Small intestine (tissue), 7 donors: ENCODE results near the gene PXT1. TPM values are rescaled to one million over a fixed set of nuclear protein-coding genes. Genes with fewer than 3 reads are reported as not detected.

Experiments
- DNase-seq, 2 donors: peaks; one replicate each; pipeline versions ENCODE4 v3.0.0 to v3.0.0-alpha.2; 2013
- FAIRE-seq: peaks from 2 replicates; lab custom pipeline; 2012; peaks lifted over from hg19 to GRCh38; lab: Jason Lieb, UNC
- H3K27ac ChIP-seq, 3 donors: one replicate each; pipeline ENCODE4 v1.5.1; 2013; ENCODE audit warnings: low read length in 2 of 3, mild to moderate bottlenecking in 2 of 3, control low read depth in 1 of 3, inconsistent platforms in 1 of 3, low read depth in 1 of 3, moderate library complexity in 1 of 3
- H3K27me3 ChIP-seq, 3 donors: one replicate each; pipeline ENCODE4 v1.6.1; 2013; ENCODE audit warnings: low read length in 3 of 3, inconsistent platforms in 1 of 3; ENCODE audit not compliant: control insufficient read depth in 3 of 3, insufficient read depth in 3 of 3
- H3K36me3 ChIP-seq, 3 donors: one replicate each; pipeline ENCODE4 v1.6.1; 2013; ENCODE audit warnings: low read length in 3 of 3, inconsistent platforms in 1 of 3, low read depth in 1 of 3, mild to moderate bottlenecking in 1 of 3, moderate library complexity in 1 of 3; ENCODE audit not compliant: control insufficient read depth in 3 of 3, insufficient read depth in 2 of 3
- H3K4me1 ChIP-seq, 3 donors: one replicate each; pipeline ENCODE4 v1.6.1; 2013; ENCODE audit warnings: low read length in 2 of 3, inconsistent platforms in 1 of 3, low read depth in 1 of 3, mild to moderate bottlenecking in 1 of 3, moderate library complexity in 1 of 3; ENCODE audit not compliant: control insufficient read depth in 3 of 3, insufficient read depth in 2 of 3
- H3K4me3 ChIP-seq, 3 donors: one replicate each; pipeline ENCODE4 v1.5.1; 2013; ENCODE audit warnings: low read length in 3 of 3, control low read depth in 1 of 3, inconsistent platforms in 1 of 3, low read depth in 1 of 3, mild to moderate bottlenecking in 1 of 3, moderate library complexity in 1 of 3
- H3K9me3 ChIP-seq, 2 donors: one replicate each; pipeline ENCODE4 v1.6.1; 2013; ENCODE audit warnings: low read depth in 1 of 2, low read length in 1 of 2; ENCODE audit not compliant: control insufficient read depth in 2 of 2, insufficient read depth in 1 of 2
- WGBS, 3 donors: extraction: QIAGEN DNeasy Blood & Tissue Kit; methylation state at CpG; one replicate each; pipeline ENCODE4 v1.1.7; 2013; 5-methylcytosine and 5-hydroxymethylcytosine counted together
- polyA plus RNA-seq, 4 donors: library from polyadenylated mRNA; stranded (reverse) in 3 of 4; unstranded in 1 of 4; fragments of 200-250 nt in 3 of 4; fragments of 120-200 nt in 1 of 4; gene quantifications; one replicate each; pipeline versions ENCODE4 v1.2.1 to v1.2.3, GENCODE V29; 2013
- donor health status: healthy with polysubstance abuse.
- donor health status: control.
- donor health status: control.
- donor health status: Bipolar disorder and iron deficiency.
- donor health status: healthy.

Gene PXT1
- polyA plus RNA-seq, 4 donors, result 0.10 TPM; not detected in 3

GRCh38 chr6:36358226-36358915 lies 84.3 kb downstream of the PXT1 start:
- H3K9me3 ChIP-seq, result no peaks in the 10 kb centered on the region
- peak overlapping the region in 1 of 3 donors; percentile 80 for H3K27ac ChIP-seq
- peaks cover 2 to 17% (median 5%) of the 10 kb centered on the region in 3 donors for H3K4me1 ChIP-seq
- WGBS, 3 donors, result 45 to 72% (median 60%) methylated on average over 4 of the region's 4 CpGs
- no peak overlapping the region for H3K4me3 ChIP-seq
- DNase-seq (peak in 1 of 2 donors; percentile 34), FAIRE-seq (no peak)
- peaks cover 0 to 10% (median 2%) of the 10 kb centered on the region in 3 donors for H3K36me3 ChIP-seq
- H3K27me3 ChIP-seq, result no peaks in the 10 kb centered on the region

- Histone ChIP-seq H3K4me1 (peaks cover 2 to 17% (median 5%) of the 10 kb centered on the region in 3 donors), H3K9me3 (no peaks in the 10 kb centered on the region), H3K4me3 (no peak overlapping the region), H3K27me3 (no peaks in the 10 kb centered on the region), H3K27ac (peak overlapping the region in 1 of 3 donors; percentile 80), H3K36me3 (peaks cover 0 to 5% (median 0%) of the 10 kb centered on the region in 3 donors)
- WGBS, 3 donors, result 59 to 66% (median 63%) methylated on average over 3 of the region's 3 CpGs
- FAIRE-seq (no peak), DNase-seq (peak; percentile 65 to 73)
Measured at GRCh38 chr6:36357872-36358225, 84.8 kb downstream of the PXT1 start.

DNA sequence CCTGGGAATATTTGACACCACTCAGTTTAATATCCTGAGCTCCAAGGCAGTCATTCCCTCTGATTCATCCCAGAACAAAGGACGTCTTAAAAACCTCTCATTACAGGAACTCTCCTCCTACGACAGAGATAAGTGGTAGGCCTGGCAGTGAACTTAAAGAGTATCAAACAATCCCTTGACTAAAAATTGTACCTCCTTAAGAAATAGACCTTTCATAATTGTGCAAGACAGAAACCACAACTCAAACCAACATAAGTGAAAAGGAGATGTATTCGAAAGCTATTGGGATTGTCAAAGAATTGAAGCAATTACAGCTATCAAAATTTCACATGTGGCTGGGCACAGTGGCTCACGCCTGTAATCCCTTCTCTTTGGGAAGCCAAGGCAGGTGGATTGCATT lies 86.8 kb downstream of the PXT1 start:
- FAIRE-seq (no peak), DNase-seq (no peak)
- Histone ChIP-seq H3K9me3 (no peaks in the 10 kb centered on the region), H3K27me3 (no peaks in the 10 kb centered on the region), H3K36me3 (no peaks in the 10 kb centered on the region), H3K4me3 (no peak overlapping the region), H3K4me1 (peaks cover 5 to 30% (median 8%) of the 10 kb centered on the region in 3 donors), H3K27ac (no peak overlapping the region)
- WGBS, 3 donors, result 59 to 70% (median 64%) methylated on average over 4 of the region's 4 CpGs

GRCh38 chr6:36353411-36353915 lies 89.2 kb downstream of the PXT1 start:
- Histone ChIP-seq H3K27ac (no peak overlapping the region), H3K4me1 (peaks cover 8 to 44% (median 13%) of the 10 kb centered on the region in 3 donors), H3K27me3 (no peaks in the 10 kb centered on the region), H3K9me3 (no peaks in the 10 kb centered on the region), H3K36me3 (no peaks in the 10 kb centered on the region), H3K4me3 (no peak overlapping the region)
- FAIRE-seq (no peak), DNase-seq (no peak)
- whole genome bisulfite sequencing, 3 donors, result 62 to 72% (median 71%) methylated on average over 4 of the region's 4 CpGs

DNA sequence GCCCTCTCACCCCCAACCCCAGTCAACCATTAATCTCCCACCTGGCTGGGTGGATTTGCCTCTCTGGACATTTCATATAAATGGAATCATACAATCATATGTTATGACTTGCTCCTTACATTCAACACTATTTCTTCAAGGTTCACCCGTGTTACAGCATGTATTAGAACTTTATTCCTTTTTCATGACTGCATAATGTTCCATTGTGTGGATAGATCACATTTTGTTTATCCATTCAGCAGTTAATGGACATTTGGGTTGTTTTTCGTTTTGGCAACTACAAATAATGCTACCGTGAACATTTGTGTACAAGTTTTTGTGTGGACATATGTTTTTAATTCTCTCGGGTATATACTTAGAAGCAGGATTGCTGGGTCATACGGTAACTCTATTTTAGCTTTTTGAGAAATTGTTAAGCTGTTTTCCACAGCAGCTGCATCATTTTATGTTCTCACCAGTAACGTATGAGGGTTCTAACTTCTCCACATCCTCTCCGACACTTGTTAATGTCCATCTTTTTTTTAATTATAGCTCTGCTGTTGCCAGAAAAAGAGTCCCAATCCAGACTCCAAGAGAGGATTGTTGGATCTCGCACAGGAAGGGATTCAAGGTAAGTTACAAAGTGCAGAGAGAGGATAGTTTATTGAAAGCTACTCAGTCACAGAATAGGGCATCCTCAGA lies 90.0 kb downstream of the PXT1 start:
- FAIRE-seq (no peak), DNase-seq (no peak)
- Histone ChIP-seq H3K27me3 (no peaks in the 10 kb centered on the region), H3K27ac (no peak overlapping the region), H3K9me3 (no peaks in the 10 kb centered on the region), H3K4me1 (peaks cover 6 to 42% (median 13%) of the 10 kb centered on the region in 3 donors), H3K4me3 (no peak overlapping the region), H3K36me3 (no peaks in the 10 kb centered on the region)
- WGBS, 3 donors, result 91 to 95% (median 92%) methylated on average over 8 of the region's 8 CpGs

- Histone ChIP-seq H3K36me3 (no peaks in the 10 kb centered on the region), H3K27ac (peak overlapping the region; percentile 50 to 83 (median 60)), H3K9me3 (no peaks in the 10 kb centered on the region), H3K4me1 (peaks cover 6 to 53% (median 13%) of the 10 kb centered on the region in 3 donors), H3K27me3 (no peaks in the 10 kb centered on the region), H3K4me3 (no peak overlapping the region)
- WGBS, 3 donors, result 26 to 46% (median 37%) methylated on average over 15 of the region's 15 CpGs
- FAIRE-seq (no peak), DNase-seq (peak; percentile 78 to 88)
Measured at GRCh38 chr6:36350681-36351571, 91.7 kb downstream of the PXT1 start.

DNA sequence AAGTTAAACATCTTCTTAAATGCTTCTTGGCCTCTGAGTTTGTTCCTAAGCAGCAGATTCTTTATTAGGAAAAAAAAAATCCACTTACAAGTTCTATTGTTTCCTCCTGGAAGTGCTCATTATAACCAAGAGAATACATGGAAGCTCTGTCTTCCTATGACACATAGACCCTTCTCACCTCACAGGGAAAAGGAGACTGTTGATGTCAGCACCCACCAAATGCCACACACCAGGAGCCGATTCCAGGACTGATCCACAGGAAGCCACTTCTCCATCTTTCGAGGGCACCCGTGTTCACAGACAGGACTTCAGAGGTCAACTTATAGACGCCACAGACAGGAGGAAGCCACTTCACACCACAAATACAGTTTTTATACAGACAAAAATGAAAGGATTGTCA lies 92.6 kb downstream of the PXT1 start:
- WGBS, 3 donors, result 65 to 75% (median 65%) methylated on average over 4 of the region's 4 CpGs
- H3K4me1 ChIP-seq, result peaks cover 6 to 53% (median 13%) of the 10 kb centered on the region in 3 donors
- no peaks in the 10 kb centered on the region for H3K9me3 ChIP-seq
- no peak for FAIRE-seq
- no peaks in the 10 kb centered on the region for H3K27me3 ChIP-seq
- H3K4me3 ChIP-seq, result no peak overlapping the region
- DNase-seq, result no peak
- no peaks in the 10 kb centered on the region for H3K36me3 ChIP-seq
- peak overlapping the region in 2 of 3 donors; percentile 50 to 83 for H3K27ac ChIP-seq

GRCh38 chr6:36349240-36349639 lies 93.4 kb downstream of the PXT1 start:
- DNase-seq, result peak; percentile 74 to 90
- no peak for FAIRE-seq
- Histone ChIP-seq H3K27me3 (no peaks in the 10 kb centered on the region), H3K36me3 (no peaks in the 10 kb centered on the region), H3K27ac (peak overlapping the region in 1 of 3 donors; percentile 83), H3K4me1 (peaks cover 6 to 53% (median 13%) of the 10 kb centered on the region in 3 donors), H3K4me3 (no peak overlapping the region), H3K9me3 (no peaks in the 10 kb centered on the region)
- 19 to 54% (median 38%) methylated on average over 6 of the region's 6 CpGs for WGBS, 3 donors
